ENCODE measurements around the gene UCMA.
"Not testable (repeated sequence)": the region's sequence is repeated elsewhere in the genome, so short reads cannot be mapped to it uniquely, and the experiment has no call there.

GRCh38 chr10:13276146-13276545 is 42.0 kb upstream of the UCMA start:
- not testable (repeated sequence) for TF ChIP-seq TCF12 (IDR thresholded peaks at IDR 0.05; ENCODE audit: low read depth, low read length); ELK1 (IDR thresholded peaks at IDR 0.05; ENCODE audit: low read depth, low read length); IRF3 (IDR thresholded peaks at IDR 0.05); SPI1 (IDR thresholded peaks at IDR 0.05; ENCODE audit: borderline replicate concordance, insufficient read depth, low read depth, low read length); SREBF1 (IDR thresholded peaks at IDR 0.05; ENCODE audit: low read length); GABPA (IDR thresholded peaks at IDR 0.05; ENCODE audit: low read depth); REST (IDR thresholded peaks at IDR 0.05; ENCODE audit: low read depth, low read length)
